ENCODE results near the gene PPFIBP2.

PPFIBP2 gene

DNA sequence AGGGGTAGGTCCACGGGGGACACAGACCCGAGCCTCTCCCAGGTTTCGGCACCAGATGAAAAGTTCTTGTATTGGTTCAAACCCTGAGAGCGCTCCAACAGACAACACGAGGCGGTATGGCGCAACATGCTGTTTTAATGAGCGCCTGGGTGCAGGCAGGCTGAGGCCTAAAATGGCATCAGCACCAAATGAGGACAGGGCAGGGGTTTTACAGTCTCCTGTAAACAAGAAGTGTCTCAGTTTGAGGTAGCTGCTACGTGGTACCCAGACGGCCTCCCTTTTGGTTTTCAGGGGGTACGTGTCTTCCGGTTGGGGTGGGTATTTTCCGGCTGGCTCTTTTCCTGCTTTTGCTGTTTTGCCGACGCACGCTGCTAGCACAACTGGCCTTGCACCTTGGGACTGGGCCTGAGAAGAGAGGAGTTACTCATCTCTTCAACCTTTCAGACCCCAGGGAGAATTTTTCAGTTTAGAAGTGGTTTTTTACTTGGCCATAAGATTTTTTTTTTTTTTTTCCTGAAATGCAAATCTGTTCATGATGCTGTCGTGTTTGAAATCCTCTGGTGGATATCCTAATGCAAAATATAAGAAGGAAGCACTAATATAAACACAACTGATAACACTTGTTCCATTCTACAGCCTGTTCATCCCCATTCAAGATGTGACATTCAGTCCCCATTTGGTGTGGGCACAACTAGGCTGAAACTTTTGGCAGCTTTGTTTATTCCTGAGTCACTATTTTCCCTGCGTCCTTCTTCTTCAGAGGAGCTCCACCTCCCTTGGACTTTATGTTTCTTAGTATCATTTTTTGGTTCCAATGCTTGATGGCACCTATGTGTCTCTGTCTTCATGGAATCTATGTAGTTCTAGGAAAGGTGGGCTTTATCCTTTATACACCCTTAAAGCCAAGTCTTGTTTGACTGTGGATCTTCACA is 6.5 kb downstream of the PPFIBP2 start:
- peaks cover 8% of the 10 kb centered on the region for H3K27me3 ChIP-seq (ENCODE audit: insufficient read depth, insufficient read length)
- H3K9ac ChIP-seq (ENCODE audit: insufficient read length, low read depth), result no peak overlapping the region
- no peak overlapping the region for H3K4me3 ChIP-seq (ENCODE audit: insufficient read length, low read depth)
- peaks cover 3% of the 10 kb centered on the region for H3K4me1 ChIP-seq (ENCODE audit: insufficient read depth, insufficient read length)
- H3K36me3 ChIP-seq (ENCODE audit: insufficient read depth, insufficient read length, low read length), result no peaks in the 10 kb centered on the region
- no peak for DNase-seq (ENCODE audit: low read depth, low spot score)
- TF ChIP-seq ZNF274 (IDR thresholded peaks at IDR 0.05; ENCODE audit: low read depth, low read length) (no peak), SUZ12 (IDR thresholded peaks at IDR 0.05; ENCODE audit: extremely low read depth, insufficient read depth, insufficient read length) (no peak), YY1 (IDR thresholded peaks at IDR 0.05; ENCODE audit: insufficient read depth, insufficient read length) (no peak)
- H3K9me3 ChIP-seq (ENCODE audit: insufficient read depth, low read length), result no peaks in the 10 kb centered on the region

DNA sequence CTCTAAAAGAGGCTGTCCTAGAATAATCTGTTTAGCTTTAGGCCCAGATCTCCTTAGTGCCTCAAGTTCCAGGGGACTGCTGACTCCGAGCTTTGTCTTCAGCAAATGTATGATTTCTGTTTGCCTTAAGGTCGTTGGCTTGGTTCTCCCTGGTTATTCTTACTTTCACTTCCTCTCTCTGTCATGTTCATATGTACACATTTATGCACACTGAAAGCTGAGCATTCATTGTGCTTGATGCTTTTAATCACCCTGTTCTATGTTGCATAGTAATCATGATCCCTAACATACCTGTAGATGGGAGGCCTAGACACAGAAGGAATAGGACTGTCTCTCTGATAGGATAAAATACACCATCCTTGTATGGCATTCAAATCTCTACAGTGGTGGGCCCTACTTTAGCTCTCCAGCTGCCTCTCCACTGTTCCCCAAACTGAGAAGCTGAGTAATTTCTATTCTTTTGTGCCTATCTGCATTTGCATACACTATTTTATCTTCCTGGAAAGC is 7.2 kb downstream of the PPFIBP2 start:
- Histone ChIP-seq H3K27me3 (ENCODE audit: insufficient read depth, insufficient read length) (peaks cover 4% of the 10 kb centered on the region), H3K4me1 (ENCODE audit: insufficient read depth, insufficient read length) (no peaks in the 10 kb centered on the region), H3K4me3 (ENCODE audit: insufficient read length, low read depth) (no peak overlapping the region), H3K9me3 (ENCODE audit: insufficient read depth, low read length) (no peaks in the 10 kb centered on the region), H3K36me3 (ENCODE audit: insufficient read depth, insufficient read length, low read length) (no peaks in the 10 kb centered on the region), H3K9ac (ENCODE audit: insufficient read length, low read depth) (no peak overlapping the region)
- TF ChIP-seq ZNF274 (IDR thresholded peaks at IDR 0.05; ENCODE audit: low read depth, low read length), result no peak
- TF ChIP-seq YY1 (IDR thresholded peaks at IDR 0.05; ENCODE audit: insufficient read depth, insufficient read length), result no peak
- no peak for TF ChIP-seq SUZ12 (IDR thresholded peaks at IDR 0.05; ENCODE audit: extremely low read depth, insufficient read depth, insufficient read length)
- no peak for DNase-seq (ENCODE audit: low read depth, low spot score)

DNA sequence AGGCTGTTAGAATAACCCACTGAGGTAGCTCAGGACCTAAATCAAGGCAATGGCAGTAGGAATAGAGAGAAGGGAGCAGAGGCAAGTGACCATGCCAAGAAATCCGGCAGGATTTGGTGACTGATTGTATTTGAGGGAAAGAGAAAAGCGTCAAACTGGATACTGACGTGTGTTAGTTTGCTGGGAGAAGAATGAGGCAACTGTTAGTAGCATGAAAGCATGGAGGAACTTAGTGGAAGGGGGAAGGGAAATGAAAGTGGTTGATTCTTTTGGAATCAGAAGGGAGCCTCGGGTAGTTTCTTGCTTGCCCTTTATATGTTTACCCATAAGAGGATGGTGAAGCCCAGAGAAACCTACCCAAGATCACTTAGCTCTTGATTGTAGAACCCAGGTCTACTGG is 8.3 kb downstream of the PPFIBP2 start:
- Histone ChIP-seq H3K36me3 (ENCODE audit: insufficient read depth, insufficient read length, low read length) (no peaks in the 10 kb centered on the region), H3K9me3 (ENCODE audit: insufficient read depth, low read length) (no peaks in the 10 kb centered on the region), H3K4me3 (ENCODE audit: insufficient read length, low read depth) (no peak overlapping the region), H3K9ac (ENCODE audit: insufficient read length, low read depth) (no peak overlapping the region), H3K4me1 (ENCODE audit: insufficient read depth, insufficient read length) (no peaks in the 10 kb centered on the region), H3K27me3 (ENCODE audit: insufficient read depth, insufficient read length) (no peaks in the 10 kb centered on the region)
- no peak for DNase-seq (ENCODE audit: low read depth, low spot score)
- TF ChIP-seq ZNF274 (IDR thresholded peaks at IDR 0.05; ENCODE audit: low read depth, low read length), result no peak
- no peak for TF ChIP-seq SUZ12 (IDR thresholded peaks at IDR 0.05; ENCODE audit: extremely low read depth, insufficient read depth, insufficient read length)
- no peak for TF ChIP-seq YY1 (IDR thresholded peaks at IDR 0.05; ENCODE audit: insufficient read depth, insufficient read length)

DNA sequence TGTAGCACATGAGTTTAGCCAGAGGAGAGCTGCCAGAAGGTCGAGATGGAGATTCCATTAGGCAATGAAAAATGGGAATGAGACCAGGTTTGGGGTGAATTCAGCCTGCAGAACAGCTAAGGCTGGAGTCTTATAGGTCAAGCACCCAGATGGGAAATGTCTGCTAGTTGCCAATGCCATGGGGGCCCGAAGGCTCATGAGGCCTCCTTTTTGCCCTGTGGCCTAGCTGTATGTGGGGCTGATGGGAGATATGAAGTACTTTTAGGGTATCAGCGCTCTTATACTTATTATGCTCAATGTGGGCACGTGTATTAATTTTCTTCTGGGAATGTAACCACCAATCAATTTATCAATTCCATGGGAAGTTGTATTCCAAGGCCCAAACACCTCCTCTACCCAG is 8.7 kb downstream of the PPFIBP2 start:
- TF ChIP-seq ZNF274 (IDR thresholded peaks at IDR 0.05; ENCODE audit: low read depth, low read length) (no peak), SUZ12 (IDR thresholded peaks at IDR 0.05; ENCODE audit: extremely low read depth, insufficient read depth, insufficient read length) (no peak), YY1 (IDR thresholded peaks at IDR 0.05; ENCODE audit: insufficient read depth, insufficient read length) (no peak)
- Histone ChIP-seq H3K36me3 (ENCODE audit: insufficient read depth, insufficient read length, low read length) (no peaks in the 10 kb centered on the region), H3K4me1 (ENCODE audit: insufficient read depth, insufficient read length) (no peaks in the 10 kb centered on the region), H3K27me3 (ENCODE audit: insufficient read depth, insufficient read length) (no peaks in the 10 kb centered on the region), H3K4me3 (ENCODE audit: insufficient read length, low read depth) (no peak overlapping the region), H3K9me3 (ENCODE audit: insufficient read depth, low read length) (no peaks in the 10 kb centered on the region), H3K9ac (ENCODE audit: insufficient read length, low read depth) (no peak overlapping the region)
- no peak for DNase-seq (ENCODE audit: low read depth, low spot score)

DNA sequence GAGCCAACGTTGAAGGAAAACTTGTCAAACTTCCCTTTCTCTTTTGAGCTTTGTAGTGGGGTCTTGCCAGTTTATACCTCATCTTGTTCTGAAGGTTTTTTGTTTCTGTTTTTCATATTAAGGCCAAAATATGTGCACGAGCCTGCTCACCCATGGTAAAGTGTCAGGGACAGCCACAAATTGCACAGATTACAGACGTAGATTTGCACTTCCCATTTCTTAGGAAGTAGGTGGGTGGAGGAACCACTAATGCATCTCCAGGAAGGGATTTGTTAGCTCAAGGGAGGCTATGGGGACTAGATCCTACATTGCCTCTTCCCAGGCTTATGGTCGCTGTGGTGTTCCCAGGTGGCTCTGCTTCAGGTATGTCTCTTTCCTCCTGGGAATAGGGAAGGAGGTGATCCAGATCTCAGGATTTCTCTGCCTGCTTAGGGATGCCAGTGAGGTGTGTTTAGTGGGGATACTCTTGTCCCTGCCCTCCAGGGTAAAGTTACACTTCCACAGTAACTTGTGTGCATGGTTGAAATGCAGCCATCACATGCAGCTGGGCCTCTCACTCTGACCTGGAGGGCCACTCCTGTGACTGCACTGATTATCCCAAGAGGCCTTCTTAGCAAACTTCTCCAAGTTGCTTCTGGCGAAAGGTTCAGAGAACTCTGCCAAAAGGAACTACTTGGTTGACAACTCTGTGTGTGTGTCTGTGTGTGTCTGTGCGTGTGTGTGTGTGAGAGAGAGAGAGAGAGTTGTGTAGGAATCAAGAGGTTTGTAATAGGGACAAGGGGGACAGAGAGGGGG is 9.8 kb downstream of the PPFIBP2 start:
- Histone ChIP-seq H3K4me1 (ENCODE audit: insufficient read depth, insufficient read length) (no peaks in the 10 kb centered on the region), H3K27me3 (ENCODE audit: insufficient read depth, insufficient read length) (no peaks in the 10 kb centered on the region), H3K9me3 (ENCODE audit: insufficient read depth, low read length) (no peaks in the 10 kb centered on the region), H3K36me3 (ENCODE audit: insufficient read depth, insufficient read length, low read length) (no peaks in the 10 kb centered on the region), H3K9ac (ENCODE audit: insufficient read length, low read depth) (no peak overlapping the region), H3K4me3 (ENCODE audit: insufficient read length, low read depth) (no peak overlapping the region)
- DNase-seq (ENCODE audit: low read depth, low spot score), result no peak
- no peak for TF ChIP-seq SUZ12 (IDR thresholded peaks at IDR 0.05; ENCODE audit: extremely low read depth, insufficient read depth, insufficient read length)
- TF ChIP-seq YY1 (IDR thresholded peaks at IDR 0.05; ENCODE audit: insufficient read depth, insufficient read length), result no peak
- TF ChIP-seq ZNF274 (IDR thresholded peaks at IDR 0.05; ENCODE audit: low read depth, low read length), result no peak

DNA sequence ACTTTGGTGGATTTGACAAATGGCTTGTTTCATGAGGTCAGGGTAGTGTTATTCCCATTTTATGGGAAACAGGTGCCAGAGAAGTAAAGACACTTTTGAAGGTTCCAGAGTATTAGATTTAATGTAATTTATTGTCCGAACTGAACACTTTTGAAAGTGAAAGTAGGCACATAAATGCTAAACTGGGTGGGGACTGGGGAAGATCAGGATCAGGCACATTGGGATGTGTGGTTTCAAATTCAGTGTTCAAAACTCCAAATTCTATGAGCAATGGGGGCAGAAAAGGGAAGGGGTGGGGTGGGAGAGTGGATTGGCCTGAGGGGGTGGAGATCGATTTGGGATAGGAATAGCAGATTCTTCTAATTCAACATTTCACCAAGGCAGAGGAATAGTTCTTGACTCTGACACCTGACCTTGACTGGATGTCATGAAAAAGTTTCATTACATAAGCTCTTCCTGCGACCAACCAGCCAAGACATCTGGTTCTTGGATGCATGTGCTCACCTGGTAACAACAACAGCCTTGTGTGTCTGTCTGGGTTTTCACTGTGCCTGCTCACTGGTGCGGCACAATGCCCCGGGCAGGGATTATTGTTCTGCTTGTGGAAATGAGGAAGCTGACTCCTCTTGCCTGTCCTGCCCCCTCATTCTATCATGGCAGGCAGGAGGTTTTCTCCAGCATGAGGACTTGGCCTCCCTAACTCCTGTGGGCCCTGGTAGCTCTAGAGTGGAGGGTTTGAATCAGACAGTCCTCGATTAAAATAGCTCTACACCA is 10.8 kb downstream of the PPFIBP2 start:
- H3K36me3 ChIP-seq (ENCODE audit: insufficient read depth, insufficient read length, low read length), result no peaks in the 10 kb centered on the region
- no peak for DNase-seq (ENCODE audit: low read depth, low spot score)
- TF ChIP-seq YY1 (IDR thresholded peaks at IDR 0.05; ENCODE audit: insufficient read depth, insufficient read length) (no peak), SUZ12 (IDR thresholded peaks at IDR 0.05; ENCODE audit: extremely low read depth, insufficient read depth, insufficient read length) (no peak), ZNF274 (IDR thresholded peaks at IDR 0.05; ENCODE audit: low read depth, low read length) (no peak)
- no peaks in the 10 kb centered on the region for H3K4me1 ChIP-seq (ENCODE audit: insufficient read depth, insufficient read length)
- no peaks in the 10 kb centered on the region for H3K9me3 ChIP-seq (ENCODE audit: insufficient read depth, low read length)
- no peaks in the 10 kb centered on the region for H3K27me3 ChIP-seq (ENCODE audit: insufficient read depth, insufficient read length)
- H3K4me3 ChIP-seq (ENCODE audit: insufficient read length, low read depth), result no peak overlapping the region
- H3K9ac ChIP-seq (ENCODE audit: insufficient read length, low read depth), result no peak overlapping the region

Measured in NT2/D1 (cell line).